IMR-90 (cell line): ENCODE data around the gene CHST6. TPM values are rescaled to one million over a fixed set of nuclear protein-coding genes. Genes with fewer than 3 reads are reported as not detected.
"Not testable (repeated sequence)": the region's sequence is repeated elsewhere in the genome, so short reads cannot be mapped to it uniquely, and the experiment has no call there.

ENCODE experiments used
- ATAC-seq: fragments of 200-7000 bp; cut with Tn5 transposase; 2 replicates; pipeline ENCODE4 v1.9.1; 2020; ENCODE audit warnings: low read depth, mild to moderate bottlenecking, moderate library complexity
- BruUV-seq: library from RNA; stranded (reverse); fragments of 400-500 nt; replicated peaks from 2 replicates; lab custom pipeline; 2021; lab: Mats Ljungman, UMichigan
- CTCF ChIA-PET: fragments of 300-600 bp; formaldehyde crosslinking; extraction: SDS; loops from one replicate; lab custom pipeline; 2021; ENCODE audit warnings: antibody characterized with exemption; lab: Yijun Ruan, JAX
- POLR2A ChIA-PET: fragments of 300-600 bp; sonication (Branson Sonifier 250); formaldehyde crosslinking; loops from one replicate; lab custom pipeline; 2022; ENCODE audit warnings: antibody characterized with exemption; ENCODE audit not compliant: unreplicated experiment; lab: Charles Lee
- DNase-seq: peaks from one replicate; pipeline ENCODE4 v3.0.0; 2013
- H2AFZ ChIP-seq: replicated peaks from 2 replicates; pipeline ENCODE3; 2013; ENCODE audit warnings: low read length, mild to moderate bottlenecking; ENCODE audit not compliant: poor library complexity
- H2AK5ac ChIP-seq: 2 replicates; pipeline ENCODE4 v1.6.1; 2013; ENCODE audit warnings: low read depth, low read length, inconsistent platforms
- H2AK9ac ChIP-seq: replicated peaks from 2 replicates; pipeline ENCODE3; 2013; ENCODE audit warnings: mild to moderate bottlenecking, low read depth, low read length, moderate library complexity; ENCODE audit not compliant: poor library complexity
- H2BK120ac ChIP-seq: 2 replicates; pipeline ENCODE4 v1.6.1; 2013; ENCODE audit warnings: low read depth, low read length, inconsistent platforms
- H2BK15ac ChIP-seq: 3 replicates; pipeline ENCODE4 v1.6.1; 2013; ENCODE audit warnings: low read depth, low read length, inconsistent platforms
- H2BK20ac ChIP-seq: 2 replicates; pipeline ENCODE4 v1.6.1; 2013; ENCODE audit warnings: low read depth, mild to moderate bottlenecking, inconsistent platforms, low read length, moderate library complexity
- H2BK5ac ChIP-seq: 2 replicates; pipeline ENCODE4 v1.6.1; 2013; ENCODE audit warnings: mild to moderate bottlenecking, low read depth, low read length, inconsistent platforms; ENCODE audit not compliant: poor library complexity, severe bottlenecking
- H3K14ac ChIP-seq: replicated peaks from 2 replicates; pipeline ENCODE4 v1.6.1; 2013; ENCODE audit warnings: low read depth, low read length, inconsistent platforms
- H3K18ac ChIP-seq: 2 replicates; pipeline ENCODE4 v1.6.1; 2013; ENCODE audit warnings: low read depth, low read length, control low read depth
- H3K23ac ChIP-seq: 2 replicates; pipeline ENCODE4 v1.6.1; 2013; ENCODE audit warnings: low read depth, low read length, inconsistent platforms
- H3K27ac ChIP-seq: 2 replicates; pipeline ENCODE4 v1.5.1; 2013; ENCODE audit warnings: mild to moderate bottlenecking, control low read depth, low read length; ENCODE audit not compliant: insufficient read depth
- H3K27me3 ChIP-seq: 2 replicates; pipeline ENCODE4 v1.6.1; 2013; ENCODE audit warnings: low read length; ENCODE audit not compliant: control insufficient read depth, insufficient read depth
- H3K36me3 ChIP-seq: 2 replicates; pipeline ENCODE4 v1.6.1; 2013; ENCODE audit warnings: low read length, mixed read lengths; ENCODE audit not compliant: control insufficient read depth, insufficient read depth
- H3K4ac ChIP-seq: 2 replicates; pipeline ENCODE4 v1.6.1; 2013; ENCODE audit warnings: low read depth, low read length, inconsistent platforms
- H3K4me1 ChIP-seq: 2 replicates; pipeline ENCODE4 v1.6.1; 2013; ENCODE audit warnings: low read length, mixed read lengths; ENCODE audit not compliant: control insufficient read depth, insufficient read depth
- H3K4me2 ChIP-seq: 2 replicates; pipeline ENCODE4 v1.6.1; 2013; ENCODE audit warnings: low read depth, mild to moderate bottlenecking, control low read depth, low read length, moderate library complexity
- H3K4me3 ChIP-seq: 2 replicates; pipeline ENCODE4 v1.5.1; 2013; ENCODE audit warnings: low read depth, mild to moderate bottlenecking, control low read depth, low read length, moderate library complexity; ENCODE audit not compliant: insufficient read depth
- H3K56ac ChIP-seq: 2 replicates; pipeline ENCODE4 v1.6.1; 2013; ENCODE audit warnings: low read length, inconsistent platforms; ENCODE audit not compliant: insufficient read depth; ENCODE audit errors: extremely low read depth
- H3K79me1 ChIP-seq, 2 experiments: 2 replicates each; pipeline ENCODE4 v1.6.1; 2013; ENCODE audit warnings: low read length in 2 of 2, inconsistent platforms in 1 of 2, low read depth in 1 of 2
- H3K9ac ChIP-seq: 2 replicates; pipeline ENCODE4 v1.6.1; 2013; ENCODE audit warnings: low read depth, low read length, control low read depth
- H3K9me1 ChIP-seq: 2 replicates; pipeline ENCODE4 v1.6.1; 2013; ENCODE audit warnings: low read length, inconsistent platforms; ENCODE audit not compliant: insufficient read depth
- H3K9me3 ChIP-seq: 2 replicates; pipeline ENCODE4 v1.6.1; 2013; ENCODE audit warnings: low read length; ENCODE audit not compliant: control insufficient read depth, insufficient read depth
- H4K20me1 ChIP-seq: 2 replicates; pipeline ENCODE4 v1.6.1; 2013; ENCODE audit warnings: low read length, inconsistent platforms; ENCODE audit not compliant: insufficient read depth
- H4K5ac ChIP-seq: 2 replicates; pipeline ENCODE4 v1.6.1; 2013; ENCODE audit warnings: mild to moderate bottlenecking, low read depth, low read length, control low read depth
- H4K8ac ChIP-seq, 2 experiments: 2 replicates each; pipeline ENCODE4 v1.6.1; 2013; ENCODE audit warnings: low read depth in 2 of 2, low read length in 2 of 2, control low read depth in 1 of 2, inconsistent platforms in 1 of 2
- H4K91ac ChIP-seq: 2 replicates; pipeline ENCODE4 v1.6.1; 2013; ENCODE audit warnings: low read depth, low read length, inconsistent platforms; ENCODE audit not compliant: insufficient read depth
- WGBS, 2 experiments: methylation state at CpG; one replicate each; pipeline versions ENCODE4 v1.1.5 to v1.1.7; 2013; ENCODE audit warnings: missing lambda C conversion rate in 2 of 2; ENCODE audit not compliant: insufficient read length in 1 of 2; ENCODE audit errors: extremely low coverage in 2 of 2; 5-methylcytosine and 5-hydroxymethylcytosine counted together
- dilution Hi-C: fragments of 300-500 bp; cut with HindIII; formaldehyde crosslinking; loops from one replicate; pipeline ENCODE4 v1.14.3; 2018; ENCODE audit warnings: low sequenced_read_pairs; ENCODE audit not compliant: unreplicated experiment
- in situ Hi-C: fragments of 300-500 bp; cut with MboI; formaldehyde crosslinking; loops from 3 replicates; pipeline ENCODE4 v1.14.3; 2019; ENCODE audit warnings: low sequenced_read_pairs, inconsistent platforms, mixed read lengths
- intact Hi-C: fragments of 100-400 bp; cut with micrococcal nuclease; formaldehyde crosslinking; loops from 2 replicates; pipeline ENCODE4 v1.10.0; 2022
- polyA plus RNA-seq, 3 experiments: library from polyadenylated mRNA; depleted of rRNA; stranded (reverse); fragments of >200 nt; gene quantifications; 2 replicates each; pipeline ENCODE4 v1.2.3, GENCODE V29; 2012; ENCODE audit warnings: low replicate concordance in 1 of 3
- total RNA-seq: library from RNA; depleted of rRNA; stranded (reverse); fragments of >200 nt; gene quantifications from 2 replicates; pipeline ENCODE4 v1.2.3, GENCODE V29; 2012

CHST6 gene
- total and polyA plus RNA-seq, 2 of the 4 experiments (the other 2 are of a cell fraction), result under 0.01 to 0.12 TPM

- H2BK120ac ChIP-seq, H3K23ac ChIP-seq, H3K27me3 ChIP-seq, H3K36me3 ChIP-seq, H2AK5ac ChIP-seq, H3K27ac ChIP-seq, H2AFZ ChIP-seq, H4K91ac ChIP-seq, H3K4me2 ChIP-seq, H3K4ac ChIP-seq, H2BK5ac ChIP-seq, intact Hi-C loops, H2AK9ac ChIP-seq, ATAC-seq, POLR2A ChIA-PET, H3K9ac ChIP-seq, H3K9me1 ChIP-seq, H4K8ac ChIP-seq, H2BK20ac ChIP-seq, H3K14ac ChIP-seq, in situ Hi-C loops, BruUV-seq, DNase-seq, H4K5ac ChIP-seq, H4K20me1 ChIP-seq, H3K9me3 ChIP-seq, H3K4me3 ChIP-seq, H3K18ac ChIP-seq, H2BK15ac ChIP-seq, H3K56ac ChIP-seq, H3K4me1 ChIP-seq, dilution Hi-C loops, CTCF ChIA-PET, H3K79me1 ChIP-seq: not testable (repeated sequence)
- no CpG with 5 or more reads among the region's 10 CpGs for WGBS, 2 experiments
Measured at GRCh38 chr16:75538882-75539565, 43.8 kb upstream of the CHST6 start.
